ENCODE data around the gene OR4M2.
"Not testable (repeated sequence)": the region's sequence is repeated elsewhere in the genome, so short reads cannot be mapped to it uniquely, and the experiment has no call there.

The OR4M2 gene, protein sequence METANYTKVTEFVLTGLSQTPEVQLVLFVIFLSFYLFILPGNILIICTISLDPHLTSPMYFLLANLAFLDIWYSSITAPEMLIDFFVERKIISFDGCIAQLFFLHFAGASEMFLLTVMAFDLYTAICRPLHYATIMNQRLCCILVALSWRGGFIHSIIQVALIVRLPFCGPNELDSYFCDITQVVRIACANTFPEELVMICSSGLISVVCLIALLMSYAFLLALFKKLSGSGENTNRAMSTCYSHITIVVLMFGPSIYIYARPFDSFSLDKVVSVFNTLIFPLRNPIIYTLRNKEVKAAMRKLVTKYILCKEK

DNA sequence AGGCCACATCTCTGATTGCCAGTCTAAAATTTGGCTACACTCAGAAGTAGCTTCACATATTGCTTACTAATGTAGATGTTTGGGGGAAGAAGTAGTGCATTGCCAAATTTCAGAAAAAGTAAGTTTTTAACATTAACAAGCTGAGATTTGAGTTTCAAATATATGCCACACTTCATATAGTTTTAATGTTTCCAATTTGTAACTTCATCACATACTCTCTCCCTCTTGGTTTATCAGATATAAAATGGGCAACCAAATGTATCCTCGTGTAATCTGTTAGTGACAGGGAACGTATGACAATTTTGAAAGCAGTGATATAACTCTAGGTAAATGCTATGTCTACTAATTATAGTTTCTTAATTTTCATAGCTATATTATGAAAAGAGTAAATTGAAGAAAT, at the start of gene OR4M2:
Gene OR4M2, plus strand, starts transcription at position 301 of the 400 bp plus-strand sequence. Its CDS starts 98 bp downstream, at position 399.
- DNase-seq = not testable (repeated sequence)

- not testable (repeated sequence) for DNase-seq
Observed at GRCh38 chr15:22069267-22069666, 11.1 kb upstream of the OR4M2 start.

- not testable (repeated sequence) for DNase-seq
Observed at GRCh38 chr15:22081386-22081785, 1.1 kb downstream of the OR4M2 start.

DNA sequence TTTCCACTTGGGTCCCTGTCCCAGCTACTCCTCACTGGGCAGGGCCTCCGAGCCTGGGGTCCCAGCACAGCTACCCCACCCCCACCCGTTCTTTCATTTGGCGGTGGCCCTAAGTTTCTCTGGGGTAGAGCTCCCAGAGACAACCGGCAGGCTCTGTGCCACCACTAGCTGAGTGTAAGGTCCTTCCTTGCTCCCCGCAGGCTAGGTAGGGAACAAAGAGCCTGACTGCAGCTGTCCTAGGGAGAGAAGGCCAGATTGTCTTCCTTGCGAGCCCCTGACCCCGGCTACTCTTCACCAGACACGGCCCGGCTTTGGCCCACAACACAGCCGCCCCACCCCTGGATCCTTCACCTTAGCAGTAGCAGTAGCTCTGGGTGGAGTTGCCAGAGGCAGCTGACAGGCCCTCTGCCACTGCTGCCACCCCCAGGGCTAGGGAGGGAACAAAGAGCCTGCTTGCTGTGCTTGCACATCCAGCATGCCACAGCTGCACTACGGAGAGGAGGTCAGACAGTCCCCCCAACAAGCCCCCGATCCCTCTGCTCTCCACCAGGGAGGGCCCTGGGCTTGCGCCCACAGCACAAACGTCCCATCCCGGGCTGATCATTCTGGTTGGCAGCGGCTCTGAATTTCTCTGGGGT, 18.4 kb downstream of the OR4M2 start:
- not testable (repeated sequence) for DNase-seq

GRCh38 chr15:22099289-22099891, 19.1 kb downstream of the OR4M2 start:
- DNase-seq = not testable (repeated sequence)

DNA sequence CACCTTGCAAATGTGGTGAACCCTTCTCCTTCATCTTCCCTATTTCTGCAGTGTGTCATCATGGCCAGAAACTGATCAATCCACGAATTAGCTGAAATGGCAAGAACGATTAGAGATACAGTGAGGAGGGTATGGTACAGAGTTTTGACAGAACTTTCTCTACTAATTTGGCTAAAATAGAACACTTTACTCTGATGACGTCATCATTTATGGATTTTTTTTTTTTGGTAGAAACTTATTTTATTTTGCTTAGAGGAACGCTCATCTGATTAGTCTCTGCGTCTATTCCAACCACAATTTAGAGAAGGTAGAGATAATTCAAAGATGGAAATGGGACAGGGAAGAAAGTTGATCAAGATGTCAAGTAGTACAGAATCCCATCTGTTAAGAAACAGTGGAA, 41.7 kb downstream of the OR4M2 start:
- DNase-seq = not testable (repeated sequence)
